ENCODE measurements around the gene CLK2.

CLK2 gene

DNA sequence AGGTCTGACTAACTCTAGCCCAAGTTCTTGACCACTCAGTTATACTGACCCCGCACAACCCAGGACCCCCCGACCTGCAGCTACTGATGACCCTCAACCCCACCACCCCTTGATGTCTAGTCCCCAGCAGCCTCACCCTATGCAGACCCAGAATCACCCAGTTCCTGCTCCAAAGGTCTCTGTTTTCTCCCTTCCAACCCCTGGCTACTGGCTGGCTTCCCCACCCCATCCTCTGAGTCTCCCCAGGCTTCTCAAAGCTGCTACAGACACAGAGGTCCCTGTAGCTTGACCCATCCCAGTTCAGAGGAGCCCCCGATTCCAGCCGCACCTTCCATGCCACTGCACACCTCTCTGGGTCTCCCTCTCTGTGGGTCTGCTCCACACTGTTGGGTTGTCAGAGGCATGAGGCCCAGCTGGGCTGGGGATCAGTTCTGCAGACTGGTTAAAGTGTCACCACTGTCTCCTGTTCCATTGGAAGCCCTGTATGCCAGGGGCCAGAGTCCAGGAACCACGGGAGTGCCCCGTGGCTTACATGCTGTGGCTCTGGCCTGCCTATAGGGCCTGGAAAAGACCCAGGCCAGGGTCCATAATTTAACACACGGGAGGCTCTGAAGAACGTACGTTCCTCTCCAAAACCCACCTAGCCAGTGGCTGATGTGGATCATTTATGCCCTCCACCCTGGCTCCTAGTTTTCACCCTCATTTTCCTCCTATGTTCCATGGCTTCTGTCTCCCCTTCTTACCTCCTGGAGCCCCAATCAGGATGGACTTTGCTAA, 27.4 kb upstream of the CLK2 start:
- Histone ChIP-seq H2BK5ac (ENCODE audit: low read length) (no peak overlapping the region), H3K79me1 (ENCODE audit: low read length) (no peaks in the 10 kb centered on the region), H3K27me3 (ENCODE audit: insufficient read depth, low read length, poor library complexity) (no peaks in the 10 kb centered on the region), H3K18ac (ENCODE audit: low read length) (no peak overlapping the region), H3K36me3 (ENCODE audit: control insufficient read depth, insufficient read depth, low read length) (no peaks in the 10 kb centered on the region), H3K9ac (ENCODE audit: low read length) (no peak overlapping the region), H3K79me2 (ENCODE audit: control insufficient read depth, insufficient read depth, low read length) (no peaks in the 10 kb centered on the region), H4K5ac (ENCODE audit: low read length) (no peak overlapping the region), H2AK5ac (ENCODE audit: low read length) (no peak overlapping the region), H3K4me3 (ENCODE audit: low read length) (no peak overlapping the region), H3K23ac (ENCODE audit: low read length) (no peak overlapping the region), H2BK15ac (replicated peaks; ENCODE audit: low read depth) (no peak overlapping the region), H3K56ac (ENCODE audit: low read length) (no peak overlapping the region), H3K4me2 (ENCODE audit: low read length) (no peak overlapping the region), H2BK120ac (ENCODE audit: low read depth, low read length) (no peak overlapping the region), H4K8ac (ENCODE audit: low read depth, low read length) (no peak overlapping the region), H3K27ac (ENCODE audit: low read depth, low read length) (no peak overlapping the region), H3K4me1 (ENCODE audit: control insufficient read depth, low read depth, low read length) (no peaks in the 10 kb centered on the region), H3K4ac (ENCODE audit: low read depth, low read length) (no peak overlapping the region)
- DNase-seq = no peak
- WGBS (ENCODE audit: extremely low coverage, insufficient coverage, low lambda C conversion rate) = no CpG with 5 or more reads among the region's 9 CpGs

DNA sequence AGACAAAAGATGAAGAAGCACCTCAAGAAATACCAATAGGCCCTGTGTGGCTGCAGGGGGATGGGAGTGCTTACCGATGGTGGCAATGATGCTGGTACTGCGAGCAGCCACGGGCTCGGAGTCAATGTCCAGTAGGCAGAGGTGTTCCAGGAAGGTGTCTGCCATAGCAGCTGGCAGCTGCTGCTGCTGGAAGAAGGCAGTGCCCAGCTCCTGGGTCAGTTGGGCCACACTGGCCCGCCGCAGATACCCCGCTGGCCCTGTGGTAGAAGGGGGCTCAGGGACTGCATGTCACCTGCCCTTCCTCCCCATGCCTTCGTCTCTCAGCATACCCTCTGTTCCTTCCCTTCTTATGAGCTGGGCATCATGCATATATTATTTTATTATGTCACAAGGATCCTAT, 26.7 kb upstream of the CLK2 start:
- no peak overlapping the region for H4K5ac ChIP-seq (ENCODE audit: low read length)
- no peak overlapping the region for H3K4me3 ChIP-seq (ENCODE audit: low read length)
- H3K27me3 ChIP-seq (ENCODE audit: insufficient read depth, low read length, poor library complexity) = no peaks in the 10 kb centered on the region
- no peak overlapping the region for H3K27ac ChIP-seq (ENCODE audit: low read depth, low read length)
- H3K4ac ChIP-seq (ENCODE audit: low read depth, low read length) = no peak overlapping the region
- no peak overlapping the region for H3K23ac ChIP-seq (ENCODE audit: low read length)
- H2AK5ac ChIP-seq (ENCODE audit: low read length) = no peak overlapping the region
- no peak overlapping the region for H3K18ac ChIP-seq (ENCODE audit: low read length)
- no peak overlapping the region for H3K56ac ChIP-seq (ENCODE audit: low read length)
- no CpG with 5 or more reads among the region's 8 CpGs for WGBS (ENCODE audit: extremely low coverage, insufficient coverage, low lambda C conversion rate)
- no peaks in the 10 kb centered on the region for H3K79me1 ChIP-seq (ENCODE audit: low read length)
- H3K79me2 ChIP-seq (ENCODE audit: control insufficient read depth, insufficient read depth, low read length) = no peaks in the 10 kb centered on the region
- H4K8ac ChIP-seq (ENCODE audit: low read depth, low read length) = no peak overlapping the region
- H2BK15ac ChIP-seq (replicated peaks; ENCODE audit: low read depth) = no peak overlapping the region
- H3K4me2 ChIP-seq (ENCODE audit: low read length) = no peak overlapping the region
- no peaks in the 10 kb centered on the region for H3K4me1 ChIP-seq (ENCODE audit: control insufficient read depth, low read depth, low read length)
- DNase-seq = no peak
- H2BK120ac ChIP-seq (ENCODE audit: low read depth, low read length) = no peak overlapping the region
- no peak overlapping the region for H2BK5ac ChIP-seq (ENCODE audit: low read length)
- H3K9ac ChIP-seq (ENCODE audit: low read length) = no peak overlapping the region
- H3K36me3 ChIP-seq (ENCODE audit: control insufficient read depth, insufficient read depth, low read length) = no peaks in the 10 kb centered on the region

DNA sequence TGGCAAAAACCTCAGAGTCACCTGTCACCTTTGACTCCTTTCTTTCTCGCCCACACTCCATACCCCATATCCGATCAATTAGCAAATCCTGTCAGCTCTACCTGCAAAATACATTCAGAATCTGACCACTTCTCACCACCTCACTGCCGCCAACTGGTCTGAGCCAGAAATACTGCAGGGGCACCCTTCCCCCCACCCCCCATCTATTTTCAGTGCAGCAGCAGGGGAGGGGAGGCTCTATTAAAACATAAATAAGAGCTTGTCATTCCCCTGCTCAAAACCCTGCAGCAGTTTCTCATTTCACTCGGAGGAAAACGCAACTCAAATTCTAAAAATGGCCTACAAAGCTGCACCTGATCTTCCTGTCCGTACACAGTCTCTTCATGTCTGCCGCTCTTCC, 24.1 kb upstream of the CLK2 start:
- Histone ChIP-seq H3K27me3 (ENCODE audit: insufficient read depth, low read length, poor library complexity) (no peaks in the 10 kb centered on the region), H3K36me3 (ENCODE audit: control insufficient read depth, insufficient read depth, low read length) (no peaks in the 10 kb centered on the region), H3K4me2 (ENCODE audit: low read length) (no peak overlapping the region), H2BK15ac (replicated peaks; ENCODE audit: low read depth) (no peak overlapping the region), H3K79me1 (ENCODE audit: low read length) (no peaks in the 10 kb centered on the region), H3K23ac (ENCODE audit: low read length) (no peak overlapping the region), H3K4me3 (ENCODE audit: low read length) (no peak overlapping the region), H4K5ac (ENCODE audit: low read length) (no peak overlapping the region), H3K56ac (ENCODE audit: low read length) (no peak overlapping the region), H3K27ac (ENCODE audit: low read depth, low read length) (no peak overlapping the region), H3K18ac (ENCODE audit: low read length) (no peak overlapping the region), H4K8ac (ENCODE audit: low read depth, low read length) (no peak overlapping the region), H2BK120ac (ENCODE audit: low read depth, low read length) (no peak overlapping the region), H3K9ac (ENCODE audit: low read length) (no peak overlapping the region), H2BK5ac (ENCODE audit: low read length) (no peak overlapping the region), H2AK5ac (ENCODE audit: low read length) (no peak overlapping the region), H3K79me2 (ENCODE audit: control insufficient read depth, insufficient read depth, low read length) (no peaks in the 10 kb centered on the region), H3K4ac (ENCODE audit: low read depth, low read length) (no peak overlapping the region), H3K4me1 (ENCODE audit: control insufficient read depth, low read depth, low read length) (no peaks in the 10 kb centered on the region)
- no peak for DNase-seq
- WGBS (ENCODE audit: extremely low coverage, insufficient coverage, low lambda C conversion rate) = no CpG with 5 or more reads among the region's 7 CpGs

DNA sequence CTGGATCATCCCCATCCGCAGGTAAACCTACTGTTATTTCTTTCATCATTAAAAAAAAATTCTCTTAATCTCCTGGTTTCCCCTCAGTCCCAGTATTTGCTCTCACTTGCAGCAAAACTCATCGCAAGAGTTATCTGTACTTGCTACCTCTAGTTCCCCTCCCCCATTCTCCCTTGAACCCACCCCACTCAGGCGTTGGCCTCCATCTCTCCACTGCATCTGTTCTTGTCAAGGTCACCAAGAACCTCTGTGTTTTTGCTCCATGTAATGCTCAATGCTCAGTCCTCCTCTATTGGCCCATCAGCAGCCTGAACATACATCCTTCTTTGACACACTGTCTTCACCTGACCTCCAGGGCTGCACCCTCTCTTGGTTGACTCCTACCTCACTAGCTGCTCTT, 23.4 kb upstream of the CLK2 start:
- H2BK15ac ChIP-seq (replicated peaks; ENCODE audit: low read depth) = no peak overlapping the region
- H4K5ac ChIP-seq (ENCODE audit: low read length) = no peak overlapping the region
- no peak overlapping the region for H3K18ac ChIP-seq (ENCODE audit: low read length)
- no peak overlapping the region for H3K4me3 ChIP-seq (ENCODE audit: low read length)
- no peak for DNase-seq
- H3K27ac ChIP-seq (ENCODE audit: low read depth, low read length) = no peak overlapping the region
- H4K8ac ChIP-seq (ENCODE audit: low read depth, low read length) = no peak overlapping the region
- H3K79me2 ChIP-seq (ENCODE audit: control insufficient read depth, insufficient read depth, low read length) = no peaks in the 10 kb centered on the region
- no peak overlapping the region for H3K4me2 ChIP-seq (ENCODE audit: low read length)
- H2BK120ac ChIP-seq (ENCODE audit: low read depth, low read length) = no peak overlapping the region
- H3K56ac ChIP-seq (ENCODE audit: low read length) = no peak overlapping the region
- H3K9ac ChIP-seq (ENCODE audit: low read length) = no peak overlapping the region
- no peaks in the 10 kb centered on the region for H3K4me1 ChIP-seq (ENCODE audit: control insufficient read depth, low read depth, low read length)
- no peak overlapping the region for H3K23ac ChIP-seq (ENCODE audit: low read length)
- H3K27me3 ChIP-seq (ENCODE audit: insufficient read depth, low read length, poor library complexity) = no peaks in the 10 kb centered on the region
- H3K79me1 ChIP-seq (ENCODE audit: low read length) = no peaks in the 10 kb centered on the region
- no peaks in the 10 kb centered on the region for H3K36me3 ChIP-seq (ENCODE audit: control insufficient read depth, insufficient read depth, low read length)
- no peak overlapping the region for H2AK5ac ChIP-seq (ENCODE audit: low read length)
- no CpG with 5 or more reads among the region's 3 CpGs for WGBS (ENCODE audit: extremely low coverage, insufficient coverage, low lambda C conversion rate)
- no peak overlapping the region for H3K4ac ChIP-seq (ENCODE audit: low read depth, low read length)
- no peak overlapping the region for H2BK5ac ChIP-seq (ENCODE audit: low read length)

DNA sequence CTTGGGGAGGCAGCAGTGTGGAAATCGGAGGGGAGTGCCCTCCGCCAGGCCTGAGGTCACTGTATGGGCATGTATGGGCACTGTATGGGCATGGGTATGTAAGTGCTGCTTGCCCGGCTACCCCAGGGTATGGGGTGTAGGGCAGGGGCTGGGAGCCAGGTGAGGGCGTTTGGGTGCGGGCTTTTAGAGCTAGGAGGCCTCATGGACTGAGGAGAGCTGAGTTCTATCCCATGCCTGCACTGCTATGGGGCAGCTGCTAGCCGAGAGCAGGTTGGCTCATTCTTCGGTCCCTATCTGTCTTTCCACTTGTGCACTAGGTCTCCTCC, 22.6 kb upstream of the CLK2 start:
- Histone ChIP-seq H3K4ac (ENCODE audit: low read depth, low read length) (no peak overlapping the region), H3K9ac (ENCODE audit: low read length) (no peak overlapping the region), H3K79me1 (ENCODE audit: low read length) (no peaks in the 10 kb centered on the region), H3K4me2 (ENCODE audit: low read length) (no peak overlapping the region), H3K27ac (ENCODE audit: low read depth, low read length) (no peak overlapping the region), H3K27me3 (ENCODE audit: insufficient read depth, low read length, poor library complexity) (no peaks in the 10 kb centered on the region), H3K79me2 (ENCODE audit: control insufficient read depth, insufficient read depth, low read length) (no peaks in the 10 kb centered on the region), H2BK120ac (ENCODE audit: low read depth, low read length) (no peak overlapping the region), H3K4me3 (ENCODE audit: low read length) (no peak overlapping the region), H2BK5ac (ENCODE audit: low read length) (no peak overlapping the region), H2BK15ac (replicated peaks; ENCODE audit: low read depth) (no peak overlapping the region), H3K36me3 (ENCODE audit: control insufficient read depth, insufficient read depth, low read length) (no peaks in the 10 kb centered on the region), H3K18ac (ENCODE audit: low read length) (no peak overlapping the region), H3K23ac (ENCODE audit: low read length) (no peak overlapping the region), H4K8ac (ENCODE audit: low read depth, low read length) (no peak overlapping the region), H4K5ac (ENCODE audit: low read length) (no peak overlapping the region), H2AK5ac (ENCODE audit: low read length) (no peak overlapping the region), H3K56ac (ENCODE audit: low read length) (no peak overlapping the region), H3K4me1 (ENCODE audit: control insufficient read depth, low read depth, low read length) (no peaks in the 10 kb centered on the region)
- no CpG with 5 or more reads among the region's 7 CpGs for WGBS (ENCODE audit: extremely low coverage, insufficient coverage, low lambda C conversion rate)
- DNase-seq = no peak
